SK-N-SH (cell line): ENCODE data around the gene ZFYVE9. TPM values are rescaled to one million over a fixed set of nuclear protein-coding genes. Genes with fewer than 3 reads are reported as not detected.

Experiments used
- CTCF ChIA-PET: fragments of 300-600, 350-600 bp; formaldehyde crosslinking; extraction: SDS; loops from one replicate; lab custom pipeline; 2021; lab: Yijun Ruan, JAX
- POLR2A ChIA-PET: fragments of 350-600 bp; sonication (Branson Sonifier 250); formaldehyde crosslinking; extraction: SDS; loops from one replicate; lab custom pipeline; 2020; ENCODE audit warnings: antibody characterized with exemption, inconsistent platforms; lab: Yijun Ruan, JAX
- DNase-seq: peaks from one replicate; pipeline ENCODE4 v3.0.0; 2012
- H2AFZ ChIP-seq: fragments of 200-600 bp; sonication (generic); 2 replicates; pipeline ENCODE4 v1.8.1; 2016; ENCODE audit warnings: antibody characterized with exemption, mild to moderate bottlenecking, low read depth
- H3F3A ChIP-seq: fragments of 200-600 bp; sonication (generic); replicated peaks from 2 replicates; pipeline ENCODE3; 2016; ENCODE audit warnings: antibody characterized with exemption, mild to moderate bottlenecking; ENCODE audit not compliant: insufficient read depth
- H3K27ac ChIP-seq, 2 experiments: fragments of 200-500 bp in 1 of 2; fragments of 200-600 bp in 1 of 2; sonication (Bioruptor generic) in 1 of 2; sonication (generic), shearing (Covaris generic) in 1 of 2; 2 replicates each; pipeline versions ENCODE4 v1.5.1 to v1.6.1; 2014 to 2016; ENCODE audit warnings: low read depth in 2 of 2, inconsistent platforms in 1 of 2, low read length in 1 of 2, mild to moderate bottlenecking in 1 of 2, mixed read lengths in 1 of 2
- H3K27me3 ChIP-seq: fragments of 200-600 bp; sonication (generic), shearing (Covaris generic); 2 replicates; pipeline ENCODE4 v1.6.1; 2016; ENCODE audit warnings: mixed run types; ENCODE audit not compliant: insufficient read depth
- H3K36me3 ChIP-seq, 2 experiments: fragments of 200-500 bp in 1 of 2; fragments of 200-600 bp in 1 of 2; sonication (Bioruptor generic) in 1 of 2; sonication (generic) in 1 of 2; replicated peaks in 1 of 2; 2 replicates each; pipeline versions ENCODE3 to v1.5.1; 2014 to 2016; ENCODE audit warnings: low read length in 1 of 2, mild to moderate bottlenecking in 1 of 2; ENCODE audit not compliant: insufficient read depth in 2 of 2, control insufficient read depth in 1 of 2
- H3K4me1 ChIP-seq, 2 experiments: fragments of 200-500 bp in 1 of 2; fragments of 200-600 bp in 1 of 2; sonication (Bioruptor generic) in 1 of 2; sonication (generic), shearing (Covaris generic) in 1 of 2; 2 replicates each; pipeline versions ENCODE4 v1.5.1 to v1.6.1; 2014 to 2016; ENCODE audit warnings: low read depth in 1 of 2, low read length in 1 of 2, mixed run types in 1 of 2; ENCODE audit not compliant: insufficient read depth in 2 of 2, control insufficient read depth in 1 of 2
- H3K4me2 ChIP-seq: fragments of 200-600 bp; sonication (generic), shearing (Covaris generic); 2 replicates; pipeline ENCODE4 v1.6.1; 2017; ENCODE audit warnings: mixed run types
- H3K4me3 ChIP-seq, 2 experiments: fragments of 200-500 bp in 1 of 2; fragments of 200-600 bp in 1 of 2; sonication (Bioruptor generic) in 1 of 2; sonication (generic), shearing (Covaris generic) in 1 of 2; 2 replicates each; pipeline versions ENCODE4 v1.5.1 to v1.8.1; 2014 to 2016; ENCODE audit warnings: low read depth in 2 of 2, inconsistent platforms in 1 of 2, low read length in 1 of 2, mild to moderate bottlenecking in 1 of 2, mixed read lengths in 1 of 2, moderate library complexity in 1 of 2
- H3K79me2 ChIP-seq: fragments of 200-600 bp; sonication (generic); 2 replicates; pipeline ENCODE4 v1.8.1; 2017; ENCODE audit warnings: mild to moderate bottlenecking; ENCODE audit not compliant: insufficient read depth
- H3K9ac ChIP-seq: fragments of 200-600 bp; sonication (generic); 2 replicates; pipeline ENCODE4 v1.6.1; 2017; ENCODE audit warnings: mixed run types
- H3K9me2 ChIP-seq: fragments of 200-600 bp; sonication (generic); 2 replicates; pipeline ENCODE4 v1.6.1; 2017; ENCODE audit warnings: mixed run types
- H3K9me3 ChIP-seq: fragments of 200-600 bp; sonication (generic); 2 replicates; pipeline ENCODE4 v1.6.1; 2017; ENCODE audit warnings: mixed run types, mild to moderate bottlenecking, moderate library complexity
- H4K20me1 ChIP-seq: fragments of 200-600 bp; sonication (generic); 2 replicates; pipeline ENCODE4 v1.6.1; 2017; ENCODE audit warnings: mild to moderate bottlenecking, mixed run types; ENCODE audit not compliant: insufficient read depth
- CTCF ChIP-seq: fragments of 200-600 bp; sonication (generic); IDR thresholded peaks from 2 replicates; pipeline ENCODE4 v1.6.1; 2017; ENCODE audit warnings: antibody characterized with exemption, mild to moderate bottlenecking, moderate library complexity
- FOXM1 ChIP-seq: IDR thresholded peaks from 2 replicates; pipeline ENCODE4 v1.4.0; 2012; ENCODE audit warnings: low read depth, mild to moderate bottlenecking
- NFIC ChIP-seq: IDR thresholded peaks from 2 replicates; pipeline ENCODE4 v1.4.0; 2012; ENCODE audit warnings: borderline replicate concordance
- NRF1 ChIP-seq: IDR thresholded peaks from 2 replicates; pipeline ENCODE4 v1.6.1; 2012; ENCODE audit warnings: low read depth, mild to moderate bottlenecking, low read length
- RCOR1 ChIP-seq: fragments of 150-350 bp; IDR thresholded peaks from 2 replicates; pipeline ENCODE4 v1.6.1; 2017; ENCODE audit warnings: antibody characterized with exemption, low read length
- REST ChIP-seq: IDR thresholded peaks from 2 replicates; pipeline ENCODE4 v1.6.1; 2012; ENCODE audit warnings: mild to moderate bottlenecking, low read depth, low read length, moderate library complexity
- RXRA ChIP-seq: IDR thresholded peaks from 2 replicates; pipeline ENCODE4 v1.4.0; 2012; ENCODE audit warnings: low read depth, mild to moderate bottlenecking, borderline replicate concordance
- USF2 ChIP-seq: fragments of 150-350 bp; IDR thresholded peaks from 2 replicates; pipeline ENCODE4 v1.6.1; 2017; ENCODE audit warnings: antibody characterized with exemption, low read length, low read depth, borderline replicate concordance
- YY1 ChIP-seq: IDR thresholded peaks from 2 replicates; pipeline ENCODE4 v1.4.0; 2012; ENCODE audit warnings: low read depth, mild to moderate bottlenecking
- WGBS: methylation state at CpG from one replicate; pipeline ENCODE4 v1.1.6; 2017; ENCODE audit warnings: low lambda C conversion rate; 5-methylcytosine and 5-hydroxymethylcytosine counted together
- polyA plus RNA-seq, 3 experiments: library from polyadenylated mRNA; depleted of rRNA; stranded (reverse); fragments of >200 nt; gene quantifications; 2 replicates each; pipeline ENCODE4 v1.2.3, GENCODE V29; 2012
- TF ChIP-seq, protein P1 (sequence below): IDR thresholded peaks from 2 replicates; pipeline ENCODE4 v1.4.0; 2012; ENCODE audit warnings: low read depth, borderline replicate concordance

Gene ZFYVE9
- polyA plus RNA-seq, 1 of the 3 experiments (the other 2 are of a cell fraction) = 4.1 TPM

GRCh38 chr1:52253421-52253820, 111.5 kb downstream of the ZFYVE9 start:
- peaks cover 20% of the 10 kb centered on the region for H3K79me2 ChIP-seq
- no peak for DNase-seq

DNA sequence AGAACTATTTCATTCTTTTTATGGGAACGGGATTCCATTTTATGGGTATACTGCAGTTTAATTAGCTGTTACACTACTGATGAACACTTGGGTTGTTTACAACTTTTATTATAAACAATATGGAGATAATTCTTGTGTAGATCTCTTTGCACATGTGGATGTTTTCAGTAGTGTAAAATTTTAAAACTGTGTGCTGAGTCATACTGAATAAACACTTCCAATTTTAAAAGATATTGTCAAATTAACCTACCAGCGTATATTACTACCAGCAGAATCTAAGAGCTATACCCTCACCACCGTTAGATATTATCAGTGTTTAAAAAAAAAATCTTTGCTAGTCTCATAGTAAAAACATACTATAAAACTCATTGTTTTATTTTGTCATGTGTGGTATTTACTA, 118.0 kb downstream of the ZFYVE9 start:
- Histone ChIP-seq H3K4me2 (no peak overlapping the region), H3K9me2 (no peaks in the 10 kb centered on the region), H3K9me3 (no peaks in the 10 kb centered on the region), H3K4me3 (no peak overlapping the region), H3F3A (no peaks in the 10 kb centered on the region), H3K36me3 (no peaks in the 10 kb centered on the region), H3K27me3 (no peaks in the 10 kb centered on the region), H4K20me1 (no peaks in the 10 kb centered on the region), H3K4me1 (no peaks in the 10 kb centered on the region; a peak in 2 of 4 replicates), H3K9ac (no peak overlapping the region), H3K79me2 (peaks cover 2% of the 10 kb centered on the region; the same call in 1 of the 2 replicates), H3K27ac (no peak overlapping the region), H2AFZ (no peak overlapping the region)
- WGBS = 83% methylated on average over 3 of the region's 3 CpGs
- POLR2A ChIA-PET = no interaction called here
- DNase-seq = no peak
- CTCF ChIA-PET = interaction anchor here (0.6 to 0.8 kb wide), 2 partner anchors 22 to 75 kb away, joined by 3 read pairs; no protein-coding TSS in a partner anchor
- TF ChIP-seq NRF1 = no peak
- no peak for TF ChIP-seq CTCF
- TF ChIP-seq RCOR1 = no peak
- no peak for TF ChIP-seq REST
- TF ChIP-seq USF2 = no peak
- TF ChIP-seq, protein P1, sequence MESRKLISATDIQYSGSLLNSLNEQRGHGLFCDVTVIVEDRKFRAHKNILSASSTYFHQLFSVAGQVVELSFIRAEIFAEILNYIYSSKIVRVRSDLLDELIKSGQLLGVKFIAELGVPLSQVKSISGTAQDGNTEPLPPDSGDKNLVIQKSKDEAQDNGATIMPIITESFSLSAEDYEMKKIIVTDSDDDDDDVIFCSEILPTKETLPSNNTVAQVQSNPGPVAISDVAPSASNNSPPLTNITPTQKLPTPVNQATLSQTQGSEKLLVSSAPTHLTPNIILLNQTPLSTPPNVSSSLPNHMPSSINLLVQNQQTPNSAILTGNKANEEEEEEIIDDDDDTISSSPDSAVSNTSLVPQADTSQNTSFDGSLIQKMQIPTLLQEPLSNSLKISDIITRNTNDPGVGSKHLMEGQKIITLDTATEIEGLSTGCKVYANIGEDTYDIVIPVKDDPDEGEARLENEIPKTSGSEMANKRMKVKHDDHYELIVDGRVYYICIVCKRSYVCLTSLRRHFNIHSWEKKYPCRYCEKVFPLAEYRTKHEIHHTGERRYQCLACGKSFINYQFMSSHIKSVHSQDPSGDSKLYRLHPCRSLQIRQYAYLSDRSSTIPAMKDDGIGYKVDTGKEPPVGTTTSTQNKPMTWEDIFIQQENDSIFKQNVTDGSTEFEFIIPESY = no peak
- no peak for TF ChIP-seq YY1

More at GRCh38 chr1:52253421-52253820, 111.5 kb downstream of the ZFYVE9 start:
- H3K4me2 ChIP-seq = no peak overlapping the region
- no peak overlapping the region for H3K27ac ChIP-seq
- H3K4me1 ChIP-seq = no peaks in the 10 kb centered on the region
- H3F3A ChIP-seq = no peaks in the 10 kb centered on the region
- H3K36me3 ChIP-seq = no peaks in the 10 kb centered on the region
- ChIA-PET POLR2A (no interaction called here), CTCF (no interaction called here)
- no peak overlapping the region for H2AFZ ChIP-seq
- H3K9me3 ChIP-seq = no peaks in the 10 kb centered on the region
- H3K9me2 ChIP-seq = no peaks in the 10 kb centered on the region
- TF ChIP-seq NFIC = 0 out of 2 replicates have a peak, but pooled peaks have one; percentile 9
- no peak for TF ChIP-seq RXRA
- TF ChIP-seq REST = no peak
- no peak for TF ChIP-seq FOXM1
- no peak overlapping the region for H3K9ac ChIP-seq
- no peaks in the 10 kb centered on the region for H4K20me1 ChIP-seq
- 87% methylated on average over 5 of the region's 5 CpGs for whole genome bisulfite sequencing
- no peaks in the 10 kb centered on the region for H3K27me3 ChIP-seq
- H3K4me3 ChIP-seq = no peak overlapping the region
